ENCODE results near the gene AP1S2. TPM values are rescaled to one million over a fixed set of nuclear protein-coding genes. Genes with fewer than 3 reads are reported as not detected.
"Not testable (repeated sequence)": the region's sequence is repeated elsewhere in the genome, so short reads cannot be mapped to it uniquely, and the experiment has no call there.

Gene AP1S2
- polyA plus RNA-seq, 3 donors: 46.9 to 64.9 (median 52.2) TPM

DNA sequence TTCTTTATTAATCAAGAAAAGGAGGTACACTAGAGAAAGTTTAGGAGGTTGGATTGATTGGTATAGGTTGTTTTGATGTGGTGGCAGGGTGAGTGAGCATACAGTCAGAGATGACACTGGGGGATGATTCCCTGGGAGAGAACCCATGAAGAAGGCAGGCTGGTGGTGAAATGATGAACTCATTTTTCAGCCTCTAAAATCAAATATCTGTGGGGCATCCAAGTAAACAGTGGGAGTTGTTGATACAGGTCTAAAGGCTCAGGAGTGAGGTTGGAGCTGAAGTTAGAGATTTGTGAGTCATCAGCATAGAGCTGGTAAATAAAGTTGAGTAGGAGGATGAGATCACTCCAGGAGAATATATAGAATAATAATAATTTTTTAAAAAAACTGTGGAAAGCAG, 10.0 kb upstream of the AP1S2 start:
- DNase-seq (ENCODE audit: extremely low read depth in 1 of 11, low read depth in 9 of 11, low spot score in 4 of 11): no peak

DNA sequence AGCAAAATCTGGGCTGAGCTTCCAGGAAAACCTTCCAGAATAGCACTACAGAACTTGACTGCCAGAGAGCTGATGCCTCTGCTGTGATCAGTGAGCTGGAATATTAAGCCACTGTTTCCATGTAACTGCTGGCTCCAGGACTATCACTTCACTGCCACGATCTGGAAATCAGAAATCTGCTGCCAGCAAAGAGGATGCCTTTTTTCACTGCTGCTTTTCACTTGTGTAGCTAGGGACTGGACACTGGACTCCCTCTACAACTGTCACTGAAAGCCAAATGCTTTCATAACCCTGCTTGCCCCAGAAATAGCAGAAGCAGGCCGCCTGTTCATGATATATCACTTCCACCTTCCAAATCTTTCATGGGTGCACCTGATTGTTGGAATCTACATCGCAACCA, 9.4 kb upstream of the AP1S2 start:
- DNase-seq (ENCODE audit: extremely low read depth in 1 of 11, low read depth in 9 of 11, low spot score in 4 of 11): no peak

DNA sequence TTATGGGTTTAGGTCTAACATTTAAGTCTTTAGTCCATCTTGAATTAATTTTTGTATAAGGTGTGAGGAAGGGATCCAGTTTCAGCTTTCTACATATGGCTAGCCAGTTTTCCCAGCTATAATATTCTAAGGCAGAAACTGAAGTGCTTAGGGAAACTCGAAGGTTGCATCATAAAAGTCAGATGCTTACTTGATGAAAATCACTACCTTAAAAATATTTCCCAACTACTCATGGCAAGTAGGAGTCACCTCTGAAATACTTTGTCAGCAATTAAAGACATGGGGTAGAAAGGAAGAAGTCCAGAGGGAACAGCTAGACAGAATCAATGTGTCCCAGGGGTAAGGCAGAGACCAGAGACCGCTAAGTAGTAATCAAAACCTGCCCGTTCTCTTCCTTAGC, 6.3 kb upstream of the AP1S2 start:
- DNase-seq (ENCODE audit: extremely low read depth in 1 of 11, low read depth in 9 of 11, low spot score in 4 of 11): no peak

DNA sequence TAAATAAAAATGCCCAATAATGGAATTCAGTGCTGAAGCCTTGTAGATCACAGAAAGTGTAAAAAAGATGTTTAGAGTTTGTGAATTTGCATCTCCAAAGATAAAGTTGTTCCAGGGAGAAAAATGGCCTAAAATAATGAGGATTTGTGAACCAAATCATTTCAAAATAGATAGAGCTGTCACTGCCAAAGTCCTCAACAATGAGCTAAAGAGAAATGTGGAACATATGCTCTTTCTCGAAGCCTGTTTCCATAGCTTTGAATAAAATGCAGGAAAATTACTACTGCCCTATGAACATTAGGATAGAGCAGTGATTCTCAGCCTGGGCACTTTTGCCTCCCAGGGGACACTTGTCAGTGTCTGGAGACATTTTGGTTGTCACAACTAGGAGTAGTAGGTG, 3.4 kb upstream of the AP1S2 start:
- no peak for DNase-seq (ENCODE audit: extremely low read depth in 1 of 11, low read depth in 9 of 11, low spot score in 4 of 11)

DNA sequence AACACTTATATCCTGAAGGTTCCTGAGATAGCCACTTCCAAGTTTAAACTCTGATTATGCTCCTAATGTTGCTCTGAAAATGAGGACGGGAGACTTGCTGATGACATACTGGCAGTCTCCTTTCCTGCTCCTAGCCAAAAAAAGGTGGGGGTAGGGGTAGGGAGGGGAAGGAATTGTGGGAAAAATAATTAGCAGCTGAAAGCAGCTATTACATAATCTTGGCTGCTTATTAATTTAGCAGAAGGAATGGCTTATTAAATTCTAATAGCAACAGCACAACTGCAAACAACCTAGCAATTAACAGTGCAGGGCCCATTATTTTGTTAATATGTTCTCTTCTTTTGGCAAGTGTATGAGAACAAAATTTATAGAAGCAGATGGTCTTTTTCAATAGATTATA, 2.0 kb upstream of the AP1S2 start:
- DNase-seq (ENCODE audit: extremely low read depth in 1 of 11, low read depth in 9 of 11, low spot score in 4 of 11): no peak

DNA sequence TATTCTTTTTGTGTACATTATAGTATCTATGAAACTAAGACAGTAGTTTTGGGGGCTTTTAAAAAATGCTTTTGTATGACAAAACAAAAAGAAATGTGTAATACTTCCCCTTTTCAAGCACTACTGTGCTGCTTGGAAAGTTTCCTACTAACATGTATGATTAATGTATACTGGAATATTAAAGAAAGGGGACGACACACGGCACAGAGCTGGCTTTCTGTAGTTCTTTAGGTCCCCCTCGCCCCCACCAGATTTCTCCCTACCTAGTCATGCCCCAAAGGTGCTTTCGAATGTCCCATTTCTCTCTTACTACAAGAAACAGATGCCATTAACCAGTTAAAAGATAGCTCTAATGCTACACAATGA, 1.6 kb upstream of the AP1S2 start:
- no peak for DNase-seq (ENCODE audit: extremely low read depth in 1 of 11, low read depth in 9 of 11, low spot score in 4 of 11)

DNA sequence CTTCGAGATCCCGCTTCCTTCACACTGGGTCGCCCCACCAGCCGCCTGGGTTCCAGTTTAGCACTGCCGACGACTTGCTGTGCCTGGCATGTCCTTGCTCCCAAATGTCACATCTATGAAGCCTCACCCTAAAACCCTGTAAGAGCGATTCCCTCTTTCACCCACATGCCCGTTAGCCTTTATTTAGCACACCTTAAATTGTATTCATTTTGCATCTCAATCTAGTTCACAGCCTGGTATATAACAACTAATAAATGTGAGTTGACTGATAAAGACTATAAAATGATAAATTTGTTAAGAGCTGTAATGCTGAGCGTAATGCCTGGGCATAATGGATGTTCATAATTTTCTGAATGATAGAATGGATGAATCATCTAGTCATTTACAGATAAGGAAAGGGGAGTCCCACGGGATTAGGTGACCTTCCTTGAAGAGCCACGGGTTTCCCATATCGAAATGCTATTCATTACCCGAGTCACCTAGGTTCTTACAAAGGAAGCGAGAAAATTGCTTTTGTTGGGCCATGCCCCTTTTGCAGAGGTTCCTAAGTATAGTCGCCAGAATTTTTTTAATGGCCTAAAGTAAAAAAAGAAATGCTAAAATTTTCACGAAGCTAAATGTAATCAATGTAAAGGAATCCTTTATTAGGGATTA, 1.1 kb upstream of the AP1S2 start:
- DNase-seq (ENCODE audit: extremely low read depth in 1 of 11, low read depth in 9 of 11, low spot score in 4 of 11): no peak

DNA sequence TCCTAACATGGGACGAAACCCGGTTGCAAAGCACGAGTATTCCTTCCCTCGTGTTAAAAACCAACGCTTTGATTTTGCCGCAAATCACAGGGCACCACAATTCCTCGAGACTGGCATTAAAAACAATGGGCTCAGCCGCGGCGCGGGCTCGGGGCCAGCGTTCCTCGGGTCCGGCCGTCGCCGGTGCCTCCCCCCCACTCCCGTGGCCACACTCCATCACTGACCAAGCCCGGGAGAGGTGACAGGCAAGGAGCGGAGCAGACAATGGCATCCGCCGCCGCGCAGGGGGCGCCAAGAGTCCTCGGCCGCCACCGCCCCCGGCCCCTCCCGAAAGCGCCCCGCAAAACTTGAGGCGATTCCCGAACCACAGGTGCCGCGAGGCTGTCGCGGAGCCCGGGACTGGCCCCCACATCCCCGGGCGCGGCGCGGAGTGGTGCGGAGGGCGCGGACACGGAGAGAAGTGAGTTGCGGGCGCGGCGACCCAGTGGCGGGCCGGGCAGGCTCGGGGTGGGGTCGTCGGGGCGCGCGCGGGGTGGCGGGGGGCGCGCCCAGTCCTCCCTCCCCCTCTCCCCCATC, 445 bp downstream of the AP1S2 start:
- no peak for DNase-seq (ENCODE audit: extremely low read depth in 1 of 11, low read depth in 9 of 11, low spot score in 4 of 11)

DNA sequence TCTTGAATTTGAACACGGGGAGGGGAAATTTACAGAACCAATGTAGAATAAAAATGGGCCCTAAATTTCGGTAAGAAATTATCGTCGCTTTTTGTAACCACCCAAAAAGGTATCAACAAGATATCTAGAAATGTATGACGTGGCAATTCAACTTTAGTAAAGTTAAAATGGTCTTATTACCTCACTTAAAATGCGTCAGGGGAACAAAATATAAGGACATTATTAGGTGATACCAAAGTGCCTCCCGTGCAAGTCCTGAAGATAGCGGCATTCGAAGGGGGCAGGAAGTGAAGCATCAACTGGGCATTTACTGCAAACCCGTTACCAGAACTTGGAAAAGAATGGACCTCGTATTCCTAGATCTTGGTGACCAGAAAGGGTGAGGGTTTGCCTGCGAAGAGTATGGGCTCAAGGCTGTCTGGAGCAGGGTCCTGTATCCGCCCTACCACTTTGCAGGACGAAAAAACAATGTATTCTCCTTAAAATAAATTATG, 980 bp downstream of the AP1S2 start:
- no peak for DNase-seq (ENCODE audit: extremely low read depth in 1 of 11, low read depth in 9 of 11, low spot score in 4 of 11)

DNA sequence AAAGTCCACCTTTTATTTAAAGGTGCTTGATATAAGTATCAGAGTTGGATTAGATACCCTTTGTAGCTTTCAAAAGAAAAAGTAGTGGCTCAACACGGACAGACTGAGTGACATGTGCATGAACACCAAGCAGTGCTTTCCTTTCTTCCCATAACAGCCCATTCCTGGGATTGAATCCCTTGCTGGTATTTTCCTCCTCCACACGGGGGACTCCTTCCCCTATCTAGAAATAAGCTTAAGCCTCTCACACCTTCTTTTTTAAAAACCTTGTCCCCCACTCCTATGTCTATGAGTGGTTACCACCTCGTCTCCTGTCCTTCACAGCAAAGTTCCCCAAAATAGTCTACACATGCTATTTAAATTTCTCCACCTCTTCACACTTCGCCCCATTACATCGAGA, 5.1 kb downstream of the AP1S2 start:
- DNase-seq (ENCODE audit: extremely low read depth in 1 of 11, low read depth in 9 of 11, low spot score in 4 of 11): no peak

DNA sequence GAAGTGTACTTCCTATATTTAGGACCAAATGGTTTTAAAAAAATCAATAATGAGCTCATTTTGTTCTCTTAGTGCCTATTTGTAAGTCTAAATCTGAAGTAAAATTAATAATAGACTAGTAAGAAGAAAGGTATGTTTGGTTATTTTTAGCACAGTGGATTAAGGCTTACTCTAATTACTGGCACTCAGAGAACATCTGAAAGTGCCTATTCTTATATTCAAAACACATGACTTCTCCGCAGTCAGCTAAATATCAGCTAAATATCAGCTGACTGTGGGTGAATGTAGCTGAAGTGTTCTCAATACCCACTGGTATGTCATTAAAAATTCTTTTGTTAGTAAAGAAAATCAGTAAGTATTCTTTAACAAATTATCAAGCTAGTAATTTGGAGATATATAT, 6.0 kb downstream of the AP1S2 start:
- no peak for DNase-seq (ENCODE audit: extremely low read depth in 1 of 11, low read depth in 9 of 11, low spot score in 4 of 11)

DNA sequence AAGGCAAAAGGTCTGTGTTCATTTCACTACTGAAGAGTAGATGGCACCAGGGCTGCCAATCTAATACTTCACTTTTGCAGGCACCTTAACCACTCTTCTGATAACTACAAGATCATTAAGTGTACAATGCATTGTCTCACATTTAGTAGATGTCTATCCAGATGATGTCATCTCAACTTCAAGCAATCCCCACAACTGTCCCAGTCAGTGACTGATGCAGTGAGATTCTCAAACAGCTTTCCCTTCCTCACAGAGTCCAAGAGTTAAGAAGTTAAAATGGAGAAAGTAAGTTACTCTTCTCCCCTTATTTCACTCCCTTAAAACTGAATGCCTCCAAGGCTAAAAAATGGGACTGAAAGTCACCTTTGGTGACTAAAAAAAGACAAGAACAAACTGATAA, 10.7 kb downstream of the AP1S2 start:
- DNase-seq (ENCODE audit: extremely low read depth in 1 of 11, low read depth in 9 of 11, low spot score in 4 of 11): no peak

DNA sequence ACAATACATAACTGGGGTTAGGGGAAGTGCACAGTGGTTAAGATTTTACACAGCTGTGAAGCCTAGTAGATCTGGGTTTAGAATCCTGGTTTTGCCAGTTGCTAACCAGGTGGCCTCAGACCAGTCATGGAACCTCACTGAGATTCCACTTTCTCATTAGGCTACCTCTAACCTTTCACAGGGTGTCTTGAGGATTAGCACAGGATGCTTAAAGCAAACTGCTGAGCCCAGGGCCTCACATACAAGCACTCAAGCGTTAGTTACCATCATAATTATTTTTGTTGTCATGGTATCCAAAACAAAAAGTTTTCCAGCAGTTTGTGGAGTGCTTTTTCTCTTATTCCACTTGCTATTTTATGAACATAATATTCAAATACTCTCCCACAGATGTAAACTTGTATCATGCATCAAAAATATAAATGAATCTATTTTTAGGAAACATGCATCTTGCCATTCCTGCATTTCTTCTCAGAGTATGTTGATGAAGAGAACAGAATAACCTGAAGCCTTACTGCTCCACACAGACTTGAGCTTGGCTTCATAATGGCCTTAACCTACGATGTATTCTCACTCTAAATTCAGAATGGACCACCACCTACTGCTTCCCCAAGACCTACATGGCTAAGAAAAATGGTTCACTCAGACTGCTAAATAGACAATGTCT, 12.6 kb downstream of the AP1S2 start:
- no peak for DNase-seq (ENCODE audit: extremely low read depth in 1 of 11, low read depth in 9 of 11, low spot score in 4 of 11)

DNA sequence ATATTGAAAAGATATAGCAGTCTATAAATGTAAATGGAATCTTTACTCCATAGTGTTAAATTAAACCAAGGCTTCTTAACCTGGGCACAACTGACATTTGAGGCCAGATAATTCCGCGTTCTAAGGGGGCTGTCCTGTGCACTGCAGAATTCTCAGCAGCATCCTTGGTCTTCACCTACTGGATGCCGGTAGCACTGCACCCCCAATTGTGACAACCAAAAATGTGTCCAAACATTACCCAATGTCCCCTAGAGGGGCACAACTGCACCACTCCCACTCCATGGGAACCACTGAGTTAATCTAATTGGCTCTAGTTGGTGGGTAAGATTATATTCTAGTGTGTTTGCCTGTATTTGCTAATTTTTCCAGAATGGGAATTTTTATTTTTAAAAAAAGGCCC, 16.6 kb downstream of the AP1S2 start:
- DNase-seq (ENCODE audit: extremely low read depth in 1 of 11, low read depth in 9 of 11, low spot score in 4 of 11): no peak

DNA sequence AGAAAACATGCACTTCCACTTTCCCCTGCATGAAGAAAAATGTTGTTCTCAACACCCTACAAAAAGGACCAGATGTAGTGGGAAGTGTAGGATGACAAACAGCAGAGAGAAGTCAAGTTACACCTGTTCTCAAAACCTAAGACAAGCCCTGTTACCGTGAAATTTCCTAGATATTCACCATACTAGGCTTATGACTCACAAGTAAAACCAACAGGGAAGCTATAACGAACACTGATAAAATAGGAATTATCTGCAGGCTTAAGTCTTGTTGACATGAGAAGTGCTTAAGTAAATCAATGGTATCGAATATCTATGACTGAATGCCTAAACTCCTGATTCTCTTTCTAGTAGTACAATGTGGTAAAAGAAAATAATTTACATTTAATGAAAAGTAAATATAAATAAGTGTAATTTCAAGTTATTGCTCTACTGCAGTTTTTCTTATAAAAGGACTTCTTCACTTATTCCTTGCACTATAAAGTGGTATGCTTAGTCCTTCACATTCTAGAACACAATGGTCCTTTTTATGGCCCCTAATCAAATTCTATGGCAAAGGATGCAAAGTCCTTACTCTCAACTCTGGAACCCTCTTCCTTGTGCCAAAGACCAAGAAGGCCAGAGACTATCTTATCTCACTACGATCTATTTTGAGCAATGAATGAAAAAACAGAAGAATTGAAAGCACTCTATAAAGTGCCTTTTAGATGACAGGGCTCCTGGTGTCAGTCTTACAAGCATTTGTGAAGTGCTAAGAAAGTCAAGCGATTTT, 19.6 kb downstream of the AP1S2 start:
- no peak for DNase-seq (ENCODE audit: extremely low read depth in 1 of 11, low read depth in 9 of 11, low spot score in 4 of 11)

DNA sequence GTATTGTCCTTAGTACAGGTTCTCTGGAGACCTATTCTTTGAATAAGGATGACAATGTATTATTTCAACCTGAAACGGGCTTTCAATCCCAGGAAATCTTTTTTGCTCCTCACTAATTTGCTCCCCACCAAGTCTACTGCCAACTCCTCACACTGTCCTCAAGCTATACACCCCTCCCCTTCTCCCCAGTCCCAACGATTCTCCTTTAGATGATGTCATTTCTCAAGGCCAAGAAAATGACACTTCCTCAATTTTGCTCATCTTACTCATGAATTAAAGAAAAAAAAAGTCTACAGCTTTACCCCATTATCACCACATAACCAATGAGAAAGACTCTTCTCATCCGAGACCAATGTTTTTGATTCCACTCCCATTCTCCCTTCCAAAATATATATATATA, 20.6 kb downstream of the AP1S2 start:
- no peak for DNase-seq (ENCODE audit: extremely low read depth in 1 of 11, low read depth in 9 of 11, low spot score in 4 of 11)

DNA sequence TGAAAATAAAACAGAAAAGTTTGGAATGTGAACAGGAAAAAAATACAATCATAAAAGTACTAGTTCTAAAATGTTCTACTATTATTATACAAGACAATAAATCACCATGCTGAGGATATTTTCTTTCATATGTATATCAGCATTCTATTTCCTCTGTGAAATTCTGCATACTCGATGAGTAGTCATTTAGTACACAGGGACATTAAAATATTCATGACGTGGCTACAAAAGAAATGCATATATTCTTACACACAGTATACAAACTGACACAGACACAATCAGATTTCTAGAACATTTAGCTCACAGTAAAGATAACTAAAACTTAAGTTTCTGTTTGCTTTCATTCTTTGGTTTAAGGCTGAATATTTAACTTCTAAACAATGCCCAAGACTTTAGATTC, 23.3 kb downstream of the AP1S2 start:
- not testable (repeated sequence) for DNase-seq (ENCODE audit: extremely low read depth in 1 of 11, low read depth in 9 of 11, low spot score in 4 of 11)

DNA sequence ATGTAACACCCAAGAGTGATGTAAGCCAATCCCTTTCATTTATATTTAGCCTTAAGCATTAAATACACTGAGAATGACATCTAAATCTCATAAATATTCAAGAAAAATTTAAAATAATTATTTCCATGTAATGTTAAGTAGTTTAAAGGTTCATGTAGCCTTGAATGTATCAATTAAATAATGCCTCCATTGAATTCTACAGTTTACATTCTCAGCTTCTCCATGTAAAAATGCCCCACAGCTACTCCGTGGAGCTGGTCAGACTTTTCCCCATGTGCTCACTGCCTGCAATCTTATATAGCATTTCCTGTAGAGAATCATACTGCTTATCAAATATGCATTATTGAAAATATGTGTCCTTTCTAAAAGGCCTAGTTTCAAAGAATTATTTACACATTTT, 25.4 kb downstream of the AP1S2 start:
- no peak for DNase-seq (ENCODE audit: extremely low read depth in 1 of 11, low read depth in 9 of 11, low spot score in 4 of 11)

DNA sequence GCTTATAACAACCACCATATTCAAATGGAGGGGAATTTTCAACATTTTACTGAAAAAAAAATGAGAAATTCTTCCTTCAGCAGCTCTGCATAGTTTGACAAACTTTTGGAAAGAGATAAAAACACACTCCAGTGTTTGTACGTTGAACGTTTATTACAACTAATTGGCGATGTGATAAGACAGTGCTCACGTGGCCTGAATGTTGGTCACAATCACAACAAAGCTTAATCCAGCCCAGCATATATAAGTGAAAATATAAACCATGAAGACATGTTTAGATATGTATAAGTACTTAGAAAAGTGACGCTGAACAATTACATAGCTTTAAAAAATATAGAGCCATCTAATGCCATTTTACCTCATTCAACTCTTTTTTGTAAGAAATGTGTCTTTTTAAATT, 28.7 kb downstream of the AP1S2 start:
- DNase-seq (ENCODE audit: extremely low read depth in 1 of 11, low read depth in 9 of 11, low spot score in 4 of 11): no peak

DNA sequence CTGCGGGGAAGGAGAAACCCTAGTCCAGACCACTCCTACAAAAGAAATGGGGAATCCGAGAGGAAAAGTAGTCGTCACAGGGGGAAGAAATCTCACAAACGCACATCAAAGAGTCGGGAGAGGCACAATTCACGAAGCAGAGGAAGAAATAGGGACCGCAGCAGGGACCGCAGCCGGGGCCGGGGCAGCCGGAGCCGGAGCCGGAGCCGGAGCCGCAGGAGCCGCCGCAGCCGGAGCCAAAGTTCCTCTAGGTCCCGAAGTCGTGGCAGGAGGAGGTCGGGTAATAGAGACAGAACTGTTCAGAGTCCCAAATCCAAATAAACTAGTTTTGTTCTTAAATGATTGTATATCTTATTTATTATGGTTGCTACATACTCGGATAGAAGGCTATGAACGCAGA, 31.7 kb downstream of the AP1S2 start:
- no peak for DNase-seq (ENCODE audit: extremely low read depth in 1 of 11, low read depth in 9 of 11, low spot score in 4 of 11)
